ENCODE results near the gene TJP3.

GRCh38 chr19:3745363-3746045 lies 37.3 kb downstream of the TJP3 start:
- TF ChIP-seq CTCF (IDR thresholded peaks at IDR 0.05) (no peak), EP300 (IDR thresholded peaks at IDR 0.05) (no peak), POLR2A (IDR thresholded peaks at IDR 0.05) (no peak)
